Measurements from ENCODE around the gene ATP1A1. TPM values are rescaled to one million over a fixed set of nuclear protein-coding genes. Genes with fewer than 3 reads are reported as not detected.

ATP1A1 gene
- total and polyA plus RNA-seq, 9 of the 15 experiments (the other 6 are each of a cell fraction or from before 2014, with no cell fraction given): 99.3 to 513 (median 234) TPM

- H3K4me3 ChIP-seq: no peak overlapping the region
- no peak overlapping the region for H2AFZ ChIP-seq (ENCODE audit: low read depth, low read length)
- no peak for ATAC-seq
- H4K20me1 ChIP-seq (replicated peaks; ENCODE audit: control insufficient read depth, insufficient read depth, low read length): no peaks in the 10 kb centered on the region
- H3K79me2 ChIP-seq (ENCODE audit: control insufficient read depth, insufficient read depth, low read length): no peaks in the 10 kb centered on the region
- BruUV-seq (replicated peaks): no TSS peak
- POLR2A ChIA-PET: interaction anchor here (0.7 kb wide), 1 partner anchor 17 kb away, joined by 3 read pairs; no protein-coding TSS in a partner anchor
- H3K27me3 ChIP-seq (ENCODE audit: control insufficient read depth in 2 of 2, insufficient read depth in 2 of 2, low read length in 2 of 2): peaks cover 4 to 19% of the 10 kb centered on the region in 2 experiments; a peak in 3 of 5 replicates
- no peak overlapping the region for H3K27ac ChIP-seq (ENCODE audit: extremely low read depth, low read depth, low read length)
- CTCF ChIA-PET (ENCODE audit: low intra/inter-chr PET ratio): no interaction called here
- intact Hi-C loops (cut with micrococcal nuclease) (no loop called here), in situ Hi-C loops (cut with MboI) (no loop called here)
- no peak overlapping the region for H3K4me2 ChIP-seq (ENCODE audit: insufficient read depth, low read length)
- H3K9me1 ChIP-seq (ENCODE audit: control insufficient read depth, insufficient read depth, low read length): no peaks in the 10 kb centered on the region
- H3K9ac ChIP-seq (ENCODE audit: insufficient read depth in 1 of 2, low read depth in 2 of 2, low read length in 2 of 2): no peak overlapping the region
- no peaks in the 10 kb centered on the region for H3K36me3 ChIP-seq (ENCODE audit: control insufficient read depth, insufficient read depth, low read length)
- H3K4me1 ChIP-seq (replicated peaks in 1 of 2; ENCODE audit: control insufficient read depth in 2 of 2, insufficient read depth in 2 of 2, low read length in 2 of 2): no peaks in the 10 kb centered on the region
- FAIRE-seq: no peak
- TF ChIP-seq BRCA1 (IDR thresholded peaks at IDR 0.05) (no peak), BRCA1 (CRISPR knock-in tag; IDR thresholded peaks at IDR 0.05) (no peak), ZNF197 (CRISPR knock-in tag; IDR thresholded peaks at IDR 0.05; ENCODE audit: low read depth) (no peak), DLX4 (CRISPR knock-in tag; IDR thresholded peaks at IDR 0.05) (no peak), RBM39 (optimal IDR thresholded peaks at IDR 0.05; ENCODE audit: low read depth, low read length) (no peak), CEBPZ (IDR thresholded peaks at IDR 0.05; ENCODE audit: borderline replicate concordance, low read depth, low read length) (no peak), ZBTB17 (CRISPR knock-in tag; IDR thresholded peaks at IDR 0.05) (no peak), TOE1 (IDR thresholded peaks at IDR 0.05; ENCODE audit: borderline replicate concordance) (no peak), TOE1 (CRISPR knock-in tag; IDR thresholded peaks at IDR 0.05; ENCODE audit: borderline replicate concordance, low read depth) (no peak), HDAC3 (IDR thresholded peaks at IDR 0.05; ENCODE audit: borderline replicate concordance, partially characterized antibody) (no peak)
- no peaks in the 10 kb centered on the region for H3K9me3 ChIP-seq (replicated peaks; ENCODE audit: control insufficient read depth, insufficient read depth, low read depth, low read length)
- no peak for DNase-seq (ENCODE audit: extremely low read depth in 1 of 4, low spot score in 3 of 4)
Measured at GRCh38 chr1:116330846-116331245, 42.2 kb upstream of the ATP1A1 start.
